Lung (tissue), 16 donors: ENCODE measurements around the gene DLG4. TPM values are rescaled to one million over a fixed set of nuclear protein-coding genes. Genes with fewer than 3 reads are reported as not detected.
A peak's percentile ranks its signal among the peaks of the same experiment; 100 is the strongest.

Experiments used
- ATAC-seq: fragments of 200-7000 bp; cut with Tn5 transposase; one replicate; pipeline ENCODE4 v1.9.1; 2020; ENCODE audit warnings: moderate number of reproducible peaks; ENCODE audit not compliant: insufficient read depth, low FRiP score
- DNase-seq, 3 donors: peaks; one replicate each; pipeline ENCODE4 v3.0.0-alpha.2; 2013 to 2017
- H3K27ac ChIP-seq, 2 donors: one replicate each; pipeline ENCODE4 v1.5.1; 2013; ENCODE audit warnings: mild to moderate bottlenecking in 2 of 2, moderate library complexity in 2 of 2, control low read depth in 1 of 2, inconsistent platforms in 1 of 2, low read depth in 1 of 2, low read length in 1 of 2
- H3K27me3 ChIP-seq, 3 donors: one replicate each; pipeline ENCODE4 v1.5.1; 2013; ENCODE audit warnings: low read length in 2 of 3; ENCODE audit not compliant: control insufficient read depth in 3 of 3, insufficient read depth in 3 of 3
- H3K36me3 ChIP-seq, 4 donors: one replicate each; pipeline ENCODE4 v1.5.1; 2013; ENCODE audit warnings: low read length in 4 of 4, mild to moderate bottlenecking in 1 of 4, moderate library complexity in 1 of 4; ENCODE audit not compliant: control insufficient read depth in 4 of 4, insufficient read depth in 4 of 4
- H3K4me1 ChIP-seq, 5 donors: one replicate each; pipeline ENCODE4 v1.5.1; 2013; ENCODE audit warnings: low read length in 5 of 5, mild to moderate bottlenecking in 2 of 5, moderate library complexity in 1 of 5; ENCODE audit not compliant: control insufficient read depth in 5 of 5, insufficient read depth in 5 of 5
- H3K4me3 ChIP-seq: one replicate; pipeline ENCODE4 v1.5.1; 2013; ENCODE audit warnings: mild to moderate bottlenecking, control low read depth, moderate library complexity
- H3K9ac ChIP-seq, 2 donors: one replicate each; pipeline ENCODE4 v1.5.1; 2013; ENCODE audit warnings: low read length in 2 of 2, control low read depth in 1 of 2; ENCODE audit not compliant: insufficient read depth in 1 of 2
- H3K9me3 ChIP-seq, 4 donors: one replicate each; pipeline ENCODE4 v1.5.1; 2013; ENCODE audit warnings: low read length in 3 of 4, mild to moderate bottlenecking in 1 of 4, moderate library complexity in 1 of 4; ENCODE audit not compliant: control insufficient read depth in 4 of 4, insufficient read depth in 3 of 4
- CTCF ChIP-seq: IDR thresholded peaks from 2 replicates; pipeline ENCODE4 v1.5.1; 2012; ENCODE audit warnings: mild to moderate bottlenecking; ENCODE audit errors: control extremely low read depth, extremely low read depth
- WGBS, 2 donors: extraction: QIAGEN DNeasy Blood & Tissue Kit; methylation state at CpG; one replicate each; pipeline ENCODE4 v1.1.7; 2013; 5-methylcytosine and 5-hydroxymethylcytosine counted together
- long read RNA-seq, 5 donors: transcript quantifications; one replicate each; lab custom pipeline, GENCODE V29; 2026
- polyA plus RNA-seq, 2 donors: library from polyadenylated mRNA; stranded (reverse); fragments of 200-250 nt; gene quantifications; one replicate each; pipeline ENCODE4 v1.2.1, GENCODE V29; 2013
- total RNA-seq, 2 donors: library from RNA; depleted of rRNA in 1 of 2; stranded (reverse); fragments of >200 nt in 1 of 2; gene quantifications; one replicate each; pipeline ENCODE4 v1.2.1, GENCODE V29; 2014 to 2021
- donor health status: control.
- donor health status: control.
- donor health status: Bipolar disorder and iron deficiency.
- donor health status: healthy.
- donor health status: DM: yes; HTN: yes; CAD: no.

The DLG4 gene
- total RNA-seq (10 to 100 TPM; 17.1 to 20.1 TPM), polyA plus RNA-seq (10 to 100 TPM; 10.0 to 13.4 TPM)
- long read RNA-seq, donor 1, partial matches to known transcripts: 0 of 6 reads
- long read RNA-seq, donor 1, other reads (novel, unspliced or antisense): 0 of 6 reads
- long read RNA-seq, donor 2, partial matches to known transcripts: 44 of 48 reads
- long read RNA-seq, donor 2, other reads (novel, unspliced or antisense): 0 of 48 reads
- long read RNA-seq, donor 3, partial matches to known transcripts: 0 of 2 reads
- long read RNA-seq, donor 3, other reads (novel, unspliced or antisense): 0 of 2 reads
- long read RNA-seq, donor 4, partial matches to known transcripts: 0 of 3 reads
- long read RNA-seq, donor 4, other reads (novel, unspliced or antisense): 0 of 3 reads
- long read RNA-seq, donor 5, partial matches to known transcripts: 0 of 5 reads
- long read RNA-seq, donor 5, other reads (novel, unspliced or antisense): 0 of 5 reads

GRCh38 chr17:7219812-7220592, at the start of gene DLG4, which contains the start of gene ACADVL:
DLG4 (minus strand) TSS chr17:7219836.
ACADVL (plus strand) TSS chr17:7219938; CDS start chr17:7219985, 47 bp downstream.
- DNase-seq (peak; percentile 88 to 92 (median 90)), ATAC-seq (peak; percentile 87)
- peaks cover 6 to 49% (median 20%) of the 10 kb centered on the region in 5 donors for H3K4me1 ChIP-seq
- H3K9me3 ChIP-seq: no peaks in the 10 kb centered on the region
- H3K36me3 ChIP-seq: peaks cover 5 to 35% (median 14%) of the 10 kb centered on the region in 4 donors
- peak within 1 kb of the TSS; percentile 63 to 80 for H3K9ac ChIP-seq
- TF ChIP-seq CTCF: no peak
- 0% methylated on average over 45 to 63 of the region's 63 CpGs for WGBS, 2 donors
- peak within 1 kb of the TSS; percentile 83 for H3K4me3 ChIP-seq
- no peaks in the 10 kb centered on the region for H3K27me3 ChIP-seq
- H3K27ac ChIP-seq: peak within 1 kb of the TSS; percentile 96 to 98

DNA sequence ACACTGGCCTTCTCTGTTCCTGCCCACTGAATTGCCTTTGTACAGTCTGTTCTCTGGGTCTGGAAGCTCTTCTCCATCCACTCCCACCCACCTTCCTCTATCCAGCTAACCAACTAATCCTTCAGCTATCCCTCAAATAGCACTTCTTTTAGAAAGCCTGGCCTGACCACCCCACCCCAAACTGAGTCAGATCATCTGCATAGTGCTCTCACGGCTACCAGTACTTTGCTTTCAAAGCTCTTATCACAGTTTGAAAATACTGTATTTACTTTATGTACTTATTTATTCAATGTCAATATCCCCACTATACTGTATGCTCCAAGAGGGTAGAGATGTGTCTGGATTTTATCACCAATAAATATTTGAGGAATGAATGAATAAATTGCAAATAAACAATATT, 47.1 kb upstream of the DLG4 start:
- no peak for TF ChIP-seq CTCF
- Histone ChIP-seq H3K27me3 (peaks cover 0 to 18% (median 16%) of the 10 kb centered on the region in 3 donors), H3K4me3 (no peak overlapping the region), H3K36me3 (no peaks in the 10 kb centered on the region), H3K9me3 (no peaks in the 10 kb centered on the region), H3K27ac (no peak overlapping the region), H3K9ac (no peak overlapping the region), H3K4me1 (peaks cover 0 to 6% (median 0%) of the 10 kb centered on the region in 5 donors)
- DNase-seq: no peak
- ATAC-seq: no peak
- WGBS, 2 donors: 69 to 70% methylated on average over 1 of the region's 1 CpG

- no peaks in the 10 kb centered on the region for H3K9me3 ChIP-seq
- peaks cover 0 to 10% (median 2%) of the 10 kb centered on the region in 4 donors for H3K36me3 ChIP-seq
- H3K9ac ChIP-seq: no peak overlapping the region
- ATAC-seq: no peak
- no peak for TF ChIP-seq CTCF
- WGBS, 2 donors: 38 to 42% methylated on average over 4 of the region's 4 CpGs
- no peak overlapping the region for H3K4me3 ChIP-seq
- peaks cover 0 to 23% (median 18%) of the 10 kb centered on the region in 3 donors for H3K27me3 ChIP-seq
- H3K4me1 ChIP-seq: peaks cover 0 to 11% (median 0%) of the 10 kb centered on the region in 5 donors
- peak overlapping the region in 1 of 2 donors; percentile 90 for H3K27ac ChIP-seq
- DNase-seq: no peak
Measured at GRCh38 chr17:7263801-7264078, 44.1 kb upstream of the DLG4 start.
